Measurements from ENCODE around the gene RBM45. TPM values are rescaled to one million over a fixed set of nuclear protein-coding genes. Genes with fewer than 3 reads are reported as not detected.

The RBM45 gene
- polyA plus RNA-seq, 2 of the 4 experiments (the other 2 are of a cell fraction): 15.2 to 20.9 TPM

GRCh38 chr2:178117725-178118124, 5.5 kb downstream of the RBM45 start:
- WGBS (ENCODE audit: missing lambda C conversion rate): 97% methylated on average over 1 of the region's 1 CpG
- ChIA-PET CTCF (interaction anchor here (1.2 to 3.1 kb wide), 2 partner anchors 296 to 297 kb away, joined by 3 to 9 read pairs; no protein-coding TSS in a partner anchor), POLR2A (no interaction called here)
- ATAC-seq (no peak), FAIRE-seq (no peak), DNase-seq (ENCODE audit: low read depth in 1 of 2, low spot score in 1 of 2) (no peak)
- Histone ChIP-seq H3K27ac (no peak overlapping the region), H3K9me3 (no peaks in the 10 kb centered on the region), H3K4me3 (no peak overlapping the region), H3K4me1 (peaks cover 8% of the 10 kb centered on the region; the same call in 2 of the 3 replicates), H3K4me2 (no peak overlapping the region)
- TF ChIP-seq MAFK (IDR thresholded peaks at IDR 0.05; ENCODE audit: partially characterized antibody): peak; percentile 72
- no peak for TF ChIP-seq POLR2AphosphoS2 (conservative IDR thresholded peaks at IDR 0.05; ENCODE audit: low read length)
- TF ChIP-seq KDM1A (IDR thresholded peaks at IDR 0.05; ENCODE audit: low read depth): no peak
- TF ChIP-seq, protein P1, sequence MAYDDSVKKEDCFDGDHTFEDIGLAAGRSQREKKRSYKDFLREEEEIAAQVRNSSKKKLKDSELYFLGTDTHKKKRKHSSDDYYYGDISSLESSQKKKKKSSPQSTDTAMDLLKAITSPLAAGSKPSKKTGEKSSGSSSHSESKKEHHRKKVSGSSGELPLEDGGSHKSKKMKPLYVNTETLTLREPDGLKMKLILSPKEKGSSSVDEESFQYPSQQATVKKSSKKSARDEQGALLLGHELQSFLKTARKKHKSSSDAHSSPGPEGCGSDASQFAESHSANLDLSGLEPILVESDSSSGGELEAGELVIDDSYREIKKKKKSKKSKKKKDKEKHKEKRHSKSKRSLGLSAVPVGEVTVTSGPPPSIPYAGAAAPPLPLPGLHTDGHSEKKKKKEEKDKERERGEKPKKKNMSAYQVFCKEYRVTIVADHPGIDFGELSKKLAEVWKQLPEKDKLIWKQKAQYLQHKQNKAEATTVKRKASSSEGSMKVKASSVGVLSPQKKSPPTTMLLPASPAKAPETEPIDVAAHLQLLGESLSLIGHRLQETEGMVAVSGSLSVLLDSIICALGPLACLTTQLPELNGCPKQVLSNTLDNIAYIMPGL (CRISPR knock-in tag; IDR thresholded peaks at IDR 0.05; ENCODE audit: borderline replicate concordance): no peak
- no peak for TF ChIP-seq KDM5A (IDR thresholded peaks at IDR 0.05)

- H3K4me1 ChIP-seq: no peaks in the 10 kb centered on the region
- no peak overlapping the region for H3K4me2 ChIP-seq
- no peak overlapping the region for H3K4me3 ChIP-seq
- FAIRE-seq (no peak), ATAC-seq (no peak), DNase-seq (ENCODE audit: low read depth in 1 of 2, low spot score in 1 of 2) (no peak)
- WGBS (ENCODE audit: missing lambda C conversion rate): 95% methylated on average over 3 of the region's 3 CpGs
- peak; percentile 43 for TF ChIP-seq MAFK (IDR thresholded peaks at IDR 0.05; ENCODE audit: partially characterized antibody)
- TF ChIP-seq CBX8 (IDR thresholded peaks at IDR 0.05): no peak
- TF ChIP-seq EHF (CRISPR knock-in tag; IDR thresholded peaks at IDR 0.05): no peak
- CTCF ChIA-PET: interaction anchor here (0.8 to 3.5 kb wide), 3 partner anchors 8 to 13 kb away, joined by 3 to 20 read pairs (median 10); partner anchors contain the start of gene RBM45
- no peak overlapping the region for H3K27ac ChIP-seq
- POLR2A ChIA-PET: no interaction called here
- H3K9me3 ChIP-seq: no peaks in the 10 kb centered on the region
Observed at GRCh38 chr2:178119179-178119922, 7.1 kb downstream of the RBM45 start.

- no peaks in the 10 kb centered on the region for H3K9me3 ChIP-seq
- 91% methylated on average over 2 of the region's 2 CpGs for WGBS (ENCODE audit: missing lambda C conversion rate)
- H3K4me3 ChIP-seq: no peak overlapping the region
- no peak for ATAC-seq
- TF ChIP-seq PBX3 (IDR thresholded peaks at IDR 0.05) (no peak), MYC (IDR thresholded peaks at IDR 0.05; ENCODE audit: borderline replicate concordance, low read length) (no peak), HEYL (CRISPR knock-in tag; IDR thresholded peaks at IDR 0.05) (no peak), ZC3H11A (IDR thresholded peaks at IDR 0.05) (no peak), RFX5 (IDR thresholded peaks at IDR 0.05) (no peak), RNF2 (IDR thresholded peaks at IDR 0.05; ENCODE audit: borderline replicate concordance, low read depth) (no peak), GATA3 (IDR thresholded peaks at IDR 0.05; ENCODE audit: borderline replicate concordance) (no peak), MAFK (IDR thresholded peaks at IDR 0.05; ENCODE audit: partially characterized antibody) (no peak), HOXA7 (CRISPR knock-in tag; IDR thresholded peaks at IDR 0.05) (no peak), ZNF302 (CRISPR knock-in tag; IDR thresholded peaks at IDR 0.05) (no peak), ZFP36 (IDR thresholded peaks at IDR 0.05; ENCODE audit: borderline replicate concordance, partially characterized antibody) (no peak), NPAS2 (CRISPR knock-in tag; IDR thresholded peaks at IDR 0.05; ENCODE audit: borderline replicate concordance) (no peak), TFCP2L1 (CRISPR knock-in tag; IDR thresholded peaks at IDR 0.05) (no peak), TP53 (CRISPR knock-in tag; IDR thresholded peaks at IDR 0.05) (no peak), KDM5A (IDR thresholded peaks at IDR 0.05) (no peak), EP300 (IDR thresholded peaks at IDR 0.05) (no peak), SMC3 (IDR thresholded peaks at IDR 0.05) (no peak), MAZ (IDR thresholded peaks at IDR 0.05; ENCODE audit: borderline replicate concordance, low read depth, low read length) (no peak), CBX2 (IDR thresholded peaks at IDR 0.05; ENCODE audit: borderline replicate concordance, low read depth) (no peak)
- TF ChIP-seq, protein P2, sequence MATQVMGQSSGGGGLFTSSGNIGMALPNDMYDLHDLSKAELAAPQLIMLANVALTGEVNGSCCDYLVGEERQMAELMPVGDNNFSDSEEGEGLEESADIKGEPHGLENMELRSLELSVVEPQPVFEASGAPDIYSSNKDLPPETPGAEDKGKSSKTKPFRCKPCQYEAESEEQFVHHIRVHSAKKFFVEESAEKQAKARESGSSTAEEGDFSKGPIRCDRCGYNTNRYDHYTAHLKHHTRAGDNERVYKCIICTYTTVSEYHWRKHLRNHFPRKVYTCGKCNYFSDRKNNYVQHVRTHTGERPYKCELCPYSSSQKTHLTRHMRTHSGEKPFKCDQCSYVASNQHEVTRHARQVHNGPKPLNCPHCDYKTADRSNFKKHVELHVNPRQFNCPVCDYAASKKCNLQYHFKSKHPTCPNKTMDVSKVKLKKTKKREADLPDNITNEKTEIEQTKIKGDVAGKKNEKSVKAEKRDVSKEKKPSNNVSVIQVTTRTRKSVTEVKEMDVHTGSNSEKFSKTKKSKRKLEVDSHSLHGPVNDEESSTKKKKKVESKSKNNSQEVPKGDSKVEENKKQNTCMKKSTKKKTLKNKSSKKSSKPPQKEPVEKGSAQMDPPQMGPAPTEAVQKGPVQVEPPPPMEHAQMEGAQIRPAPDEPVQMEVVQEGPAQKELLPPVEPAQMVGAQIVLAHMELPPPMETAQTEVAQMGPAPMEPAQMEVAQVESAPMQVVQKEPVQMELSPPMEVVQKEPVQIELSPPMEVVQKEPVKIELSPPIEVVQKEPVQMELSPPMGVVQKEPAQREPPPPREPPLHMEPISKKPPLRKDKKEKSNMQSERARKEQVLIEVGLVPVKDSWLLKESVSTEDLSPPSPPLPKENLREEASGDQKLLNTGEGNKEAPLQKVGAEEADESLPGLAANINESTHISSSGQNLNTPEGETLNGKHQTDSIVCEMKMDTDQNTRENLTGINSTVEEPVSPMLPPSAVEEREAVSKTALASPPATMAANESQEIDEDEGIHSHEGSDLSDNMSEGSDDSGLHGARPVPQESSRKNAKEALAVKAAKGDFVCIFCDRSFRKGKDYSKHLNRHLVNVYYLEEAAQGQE (IDR thresholded peaks at IDR 0.05): no peak
- no peak overlapping the region for H3K4me2 ChIP-seq
- ChIA-PET CTCF (interaction anchor here (0.6 to 2.2 kb wide), 5 partner anchors 9 to 405 kb away, joined by 3 to 15 read pairs (median 4); partner anchors contain the start of gene RBM45), POLR2A (interaction anchor here (1.5 kb wide), 1 partner anchor 328 kb away, joined by 3 read pairs; the partner anchor contains the start of genes PJVK and PRKRA)
- FAIRE-seq: no peak
- no peaks in the 10 kb centered on the region for H3K4me1 ChIP-seq
- no peak for DNase-seq (ENCODE audit: low read depth in 1 of 2, low spot score in 1 of 2)
- H3K27ac ChIP-seq: no peak overlapping the region
Observed at GRCh38 chr2:178123163-178123562, 10.9 kb downstream of the RBM45 start.
